GM19035 (cell line): Measurements from ENCODE around the gene LPA.
"Not testable (repeated sequence)": the region's sequence is repeated elsewhere in the genome, so short reads cannot be mapped to it uniquely, and the experiment has no call there.

Source experiments
- ATAC-seq: cut with Tn5 transposase; IDR thresholded peaks from one replicate; pipeline ENCODE4 v1.9.1; 2021; ENCODE audit not compliant: unreplicated experiment

The LPA gene, protein sequence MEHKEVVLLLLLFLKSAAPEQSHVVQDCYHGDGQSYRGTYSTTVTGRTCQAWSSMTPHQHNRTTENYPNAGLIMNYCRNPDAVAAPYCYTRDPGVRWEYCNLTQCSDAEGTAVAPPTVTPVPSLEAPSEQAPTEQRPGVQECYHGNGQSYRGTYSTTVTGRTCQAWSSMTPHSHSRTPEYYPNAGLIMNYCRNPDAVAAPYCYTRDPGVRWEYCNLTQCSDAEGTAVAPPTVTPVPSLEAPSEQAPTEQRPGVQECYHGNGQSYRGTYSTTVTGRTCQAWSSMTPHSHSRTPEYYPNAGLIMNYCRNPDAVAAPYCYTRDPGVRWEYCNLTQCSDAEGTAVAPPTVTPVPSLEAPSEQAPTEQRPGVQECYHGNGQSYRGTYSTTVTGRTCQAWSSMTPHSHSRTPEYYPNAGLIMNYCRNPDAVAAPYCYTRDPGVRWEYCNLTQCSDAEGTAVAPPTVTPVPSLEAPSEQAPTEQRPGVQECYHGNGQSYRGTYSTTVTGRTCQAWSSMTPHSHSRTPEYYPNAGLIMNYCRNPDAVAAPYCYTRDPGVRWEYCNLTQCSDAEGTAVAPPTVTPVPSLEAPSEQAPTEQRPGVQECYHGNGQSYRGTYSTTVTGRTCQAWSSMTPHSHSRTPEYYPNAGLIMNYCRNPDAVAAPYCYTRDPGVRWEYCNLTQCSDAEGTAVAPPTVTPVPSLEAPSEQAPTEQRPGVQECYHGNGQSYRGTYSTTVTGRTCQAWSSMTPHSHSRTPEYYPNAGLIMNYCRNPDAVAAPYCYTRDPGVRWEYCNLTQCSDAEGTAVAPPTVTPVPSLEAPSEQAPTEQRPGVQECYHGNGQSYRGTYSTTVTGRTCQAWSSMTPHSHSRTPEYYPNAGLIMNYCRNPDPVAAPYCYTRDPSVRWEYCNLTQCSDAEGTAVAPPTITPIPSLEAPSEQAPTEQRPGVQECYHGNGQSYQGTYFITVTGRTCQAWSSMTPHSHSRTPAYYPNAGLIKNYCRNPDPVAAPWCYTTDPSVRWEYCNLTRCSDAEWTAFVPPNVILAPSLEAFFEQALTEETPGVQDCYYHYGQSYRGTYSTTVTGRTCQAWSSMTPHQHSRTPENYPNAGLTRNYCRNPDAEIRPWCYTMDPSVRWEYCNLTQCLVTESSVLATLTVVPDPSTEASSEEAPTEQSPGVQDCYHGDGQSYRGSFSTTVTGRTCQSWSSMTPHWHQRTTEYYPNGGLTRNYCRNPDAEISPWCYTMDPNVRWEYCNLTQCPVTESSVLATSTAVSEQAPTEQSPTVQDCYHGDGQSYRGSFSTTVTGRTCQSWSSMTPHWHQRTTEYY (N-terminal part only)

GRCh38 chr6:160664198-160664597, at the start of gene LPA:
Gene LPA, minus strand, starts transcription at chr6:160664275. Its CDS starts 61 bp downstream, at chr6:160664214.
- ATAC-seq: not testable (repeated sequence)

DNA sequence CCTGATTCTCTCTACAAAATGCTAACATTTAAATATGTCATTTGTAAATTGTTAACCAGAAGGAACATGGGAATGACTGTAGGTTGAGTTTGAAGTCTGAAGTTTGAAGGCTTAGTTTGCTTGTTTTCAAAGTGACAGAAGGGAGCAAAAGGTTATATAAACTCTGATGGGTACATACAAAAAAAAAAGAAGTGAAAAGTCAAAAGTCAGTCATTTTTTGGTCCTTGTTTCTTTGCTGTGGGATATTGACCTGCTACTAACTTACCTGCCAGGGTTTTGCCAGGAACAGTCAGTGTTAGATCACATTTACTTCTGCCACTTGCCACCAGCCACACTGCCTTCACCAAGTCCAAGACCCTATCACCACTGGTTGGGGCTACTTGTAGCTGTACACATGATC, 44.9 kb upstream of the LPA start:
- not testable (repeated sequence) for ATAC-seq

GRCh38 chr6:160704688-160705087, 40.6 kb upstream of the LPA start:
- ATAC-seq: not testable (repeated sequence)

DNA sequence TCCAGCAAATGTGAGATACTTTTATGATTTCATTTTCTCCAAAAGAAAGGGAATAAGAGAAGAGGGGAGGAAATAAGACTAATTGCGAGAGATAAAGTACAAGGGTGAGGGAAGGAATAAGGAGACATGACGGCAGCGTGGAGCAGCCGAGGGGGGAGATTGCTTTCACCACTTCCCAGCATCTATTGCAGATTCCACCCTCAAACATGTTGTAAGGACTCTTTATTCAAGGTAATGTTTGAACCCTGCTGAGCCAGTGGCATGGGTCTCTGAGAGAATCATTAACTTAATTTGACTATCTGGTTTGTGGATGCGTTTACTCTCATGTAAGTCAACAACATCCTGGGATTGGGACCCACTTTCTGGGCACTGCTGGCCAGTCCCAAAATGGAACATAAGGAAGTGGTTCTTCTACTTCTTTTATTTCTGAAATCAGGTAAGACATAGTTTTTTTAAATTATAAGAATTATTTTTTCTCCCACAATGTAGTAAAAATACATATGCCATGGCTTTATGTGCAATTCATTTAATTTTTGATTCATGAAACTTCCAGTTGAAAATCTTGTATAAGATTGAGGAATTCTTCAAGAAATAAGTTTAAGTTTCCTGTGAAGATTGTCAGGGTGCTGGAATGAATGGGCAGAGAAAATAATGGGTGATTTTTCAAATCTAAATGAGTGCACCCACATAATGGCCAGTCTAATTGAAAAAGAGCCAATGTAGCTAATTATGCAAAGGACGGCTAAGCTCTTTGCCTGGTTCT, 38.0 kb upstream of the LPA start, which contains the start of gene PLG:
Gene PLG, plus strand, starts transcription at position 327 of the 763 bp plus-strand sequence. Its CDS starts 61 bp downstream, at position 388.
- ATAC-seq: not testable (repeated sequence)

DNA sequence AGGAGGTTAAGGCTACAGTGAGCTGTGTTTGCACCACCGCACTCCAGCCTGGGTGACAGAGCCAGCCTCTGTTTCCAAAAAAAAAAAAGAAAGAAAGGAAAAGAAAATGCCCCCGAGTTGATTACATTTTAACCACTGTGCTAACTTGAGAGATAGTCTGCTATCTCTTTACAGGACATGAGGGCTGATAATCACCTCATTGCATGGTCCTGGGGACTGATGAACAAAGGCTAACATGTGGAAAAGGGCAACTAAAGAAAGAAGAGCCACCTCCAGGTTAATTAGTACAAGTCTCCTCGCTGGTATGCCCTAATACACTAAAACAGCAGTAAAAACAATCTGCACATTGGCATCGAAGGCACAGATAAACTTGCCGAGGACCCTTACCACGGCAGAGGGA, 33.8 kb upstream of the LPA start:
- no peak for ATAC-seq

DNA sequence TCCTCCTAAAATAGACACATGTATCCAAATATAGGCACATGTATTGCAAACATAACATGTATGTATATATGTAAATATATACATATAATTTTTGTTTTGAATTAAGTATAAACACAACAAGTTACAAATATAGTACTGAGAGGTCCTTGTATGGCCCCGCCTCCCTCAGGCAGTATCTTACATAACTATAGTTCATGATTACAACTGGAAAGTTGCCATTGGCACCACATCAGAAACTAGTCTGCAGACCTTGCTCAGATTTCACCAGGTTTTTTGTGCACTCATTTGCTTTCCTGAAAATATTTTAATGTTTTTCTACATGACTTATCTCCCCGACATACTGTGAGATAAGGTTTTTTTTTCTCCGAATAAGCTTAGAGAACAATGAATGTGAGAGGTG, 32.8 kb upstream of the LPA start:
- ATAC-seq: not testable (repeated sequence)

- ATAC-seq: not testable (repeated sequence)
Measured at GRCh38 chr6:160695622-160696021, 31.5 kb upstream of the LPA start.

GRCh38 chr6:160695025-160695424, 30.9 kb upstream of the LPA start:
- ATAC-seq: not testable (repeated sequence)

DNA sequence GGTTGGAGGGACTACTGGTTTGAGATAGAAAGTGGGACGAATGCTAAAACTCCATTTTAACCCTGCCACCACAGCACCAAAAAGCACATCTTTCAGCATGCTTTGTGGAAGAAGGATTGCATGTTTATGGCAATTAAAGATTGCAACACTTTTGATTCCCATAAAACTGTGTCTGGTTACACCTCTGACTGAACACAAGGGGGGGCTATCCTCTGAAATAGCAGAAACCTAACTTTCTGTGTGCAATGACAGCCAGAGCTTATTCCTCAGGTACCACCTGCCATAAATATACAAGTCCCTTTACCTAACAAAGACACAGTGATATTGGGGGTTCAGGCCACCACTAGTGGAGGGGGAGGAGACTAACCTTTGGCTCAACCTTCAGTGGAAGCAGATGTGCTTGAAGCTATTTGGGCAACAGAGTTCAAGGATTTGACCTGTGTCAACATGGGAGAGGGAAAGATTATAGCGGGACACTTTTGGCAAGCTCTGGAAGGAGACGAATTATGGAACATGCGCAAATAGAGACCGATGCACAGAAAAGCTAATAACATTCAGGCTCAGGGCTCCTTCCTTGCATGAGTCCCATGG, 28.4 kb upstream of the LPA start:
- ATAC-seq: no peak

DNA sequence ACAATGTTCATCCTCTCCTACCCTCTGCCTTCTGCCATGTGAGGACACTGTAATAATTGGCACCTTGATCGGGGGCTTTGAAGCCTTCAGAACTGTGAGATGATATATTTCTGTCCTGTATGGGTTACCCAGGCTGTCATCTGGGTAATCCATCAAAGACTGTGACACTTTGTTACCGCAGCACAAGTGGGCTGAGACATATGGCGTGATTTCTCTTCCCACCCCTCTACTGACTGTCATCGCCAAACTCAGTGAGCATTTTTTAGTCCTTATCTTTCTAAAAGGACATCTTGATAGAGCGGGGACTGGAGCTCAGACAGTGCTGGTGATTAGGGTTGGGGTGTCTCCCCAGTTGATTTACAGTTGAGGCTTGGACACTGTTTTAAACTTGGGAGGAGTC, 27.5 kb upstream of the LPA start:
- no peak for ATAC-seq

DNA sequence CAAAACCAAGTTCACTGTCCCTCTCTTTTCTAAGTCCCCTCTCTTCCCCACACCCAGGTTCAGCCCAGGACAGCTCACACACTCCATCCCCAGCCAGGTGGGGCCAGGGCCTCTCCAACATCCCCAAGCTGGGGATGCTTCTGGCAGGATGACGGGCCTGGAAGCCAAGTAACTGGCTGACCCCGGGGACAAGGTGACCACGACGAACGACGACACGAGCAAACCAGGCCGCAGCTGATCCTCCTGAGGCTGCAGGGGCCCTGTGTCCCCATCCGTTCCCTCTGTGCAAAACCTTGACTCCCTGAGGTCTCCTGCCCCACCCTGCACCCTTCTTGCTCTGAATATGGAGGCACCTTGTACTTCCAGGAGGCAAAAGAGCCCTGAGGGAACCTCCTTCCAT, 26.4 kb upstream of the LPA start:
- no peak for ATAC-seq

- no peak for ATAC-seq
Measured at GRCh38 chr6:160685762-160686450, 21.8 kb upstream of the LPA start.

- not testable (repeated sequence) for ATAC-seq
Measured at GRCh38 chr6:160685101-160685761, 21.2 kb upstream of the LPA start.

- no peak for ATAC-seq
Measured at GRCh38 chr6:160679402-160679769, 15.3 kb upstream of the LPA start.

- no peak for ATAC-seq
Measured at GRCh38 chr6:160678744-160679401, 14.8 kb upstream of the LPA start.

- ATAC-seq: no peak
Measured at GRCh38 chr6:160678230-160678629, 14.2 kb upstream of the LPA start.

DNA sequence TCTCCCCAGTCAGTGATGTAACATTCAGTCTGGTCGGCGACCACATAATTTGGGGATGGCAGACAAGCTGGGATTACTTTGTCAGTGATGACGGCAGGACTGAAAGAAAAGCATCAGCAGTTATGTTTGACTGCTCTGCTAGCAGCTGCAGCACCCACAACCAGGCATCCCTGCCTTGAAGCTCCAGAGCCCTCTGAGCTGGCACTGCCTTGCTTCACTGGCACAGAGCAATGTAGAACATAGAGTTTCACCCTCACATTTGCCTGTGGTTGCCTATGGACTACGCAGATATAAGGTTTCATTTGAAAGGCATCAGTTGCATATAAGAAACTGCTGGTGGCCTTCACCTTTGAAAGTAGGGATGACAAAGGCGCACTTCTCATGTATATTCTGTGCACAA, 12.3 kb upstream of the LPA start:
- ATAC-seq: not testable (repeated sequence)

DNA sequence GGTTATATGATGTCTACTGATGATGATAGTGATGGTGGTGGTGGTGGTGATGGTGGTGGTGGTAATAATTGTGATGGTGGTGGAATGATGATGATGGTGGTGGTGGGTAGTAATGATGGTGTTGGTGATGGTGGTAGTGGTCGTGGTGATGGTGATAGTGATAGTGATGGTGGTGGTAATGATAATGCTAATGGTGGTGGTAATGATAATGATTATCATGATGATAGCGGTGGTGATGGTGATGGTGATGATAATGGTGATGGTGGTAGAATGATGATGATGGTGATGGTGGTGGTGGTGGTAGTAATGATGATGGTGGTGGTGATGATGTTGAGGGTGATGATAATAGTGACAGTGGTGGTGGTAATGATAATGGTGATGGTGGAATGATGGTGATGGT, 4.5 kb upstream of the LPA start:
- ATAC-seq: no peak
